Adrenal gland (tissue), 12 donors: Measurements from ENCODE around the gene DYNLT2. TPM values are rescaled to one million over a fixed set of nuclear protein-coding genes. Genes with fewer than 3 reads are reported as not detected.

Source experiments
- DNase-seq, 7 donors: peaks; one replicate each; pipeline ENCODE4 v3.0.0-alpha.2; 2019 to 2020
- H3K27ac ChIP-seq, 5 donors: fragments of 200-600 bp; sonication (generic) in 4 of 5; 1 replicate in 3 of 5; 2 replicates in 2 of 5; pipeline versions ENCODE4 v1.5.1 to v1.8.0; 2016 to 2020; ENCODE audit warnings: mild to moderate bottlenecking in 1 of 5
- H3K27me3 ChIP-seq: fragments of 200-600 bp; 2 replicates; pipeline ENCODE4 v1.8.0; 2021
- H3K36me3 ChIP-seq, 2 donors: fragments of 200-600 bp; replicated peaks in 1 of 2; 1 replicate in 1 of 2; 2 replicates in 1 of 2; pipeline versions ENCODE4 v1.5.1 to v1.8.0; 2018 to 2022
- H3K4me1 ChIP-seq, 2 donors: fragments of 200-600 bp; replicated peaks in 1 of 2; 1 replicate in 1 of 2; 2 replicates in 1 of 2; pipeline versions ENCODE4 v1.5.1 to v1.8.0; 2018 to 2021
- H3K4me3 ChIP-seq, 4 donors: fragments of 200-600 bp; sonication (generic) in 3 of 4; one replicate each; pipeline ENCODE4 v1.5.1; 2016 to 2018
- H3K9me3 ChIP-seq, 3 donors: fragments of 200-600 bp; sonication (generic) in 1 of 3; replicated peaks in 1 of 3; 1 replicate in 2 of 3; 2 replicates in 1 of 3; pipeline versions ENCODE4 v1.5.1 to v1.8.0; 2016 to 2021
- POLR2A ChIP-seq, 2 donors: fragments of 450-650 bp; IDR thresholded peaks; one replicate each; pipeline ENCODE4 v1.6.1; 2017; ENCODE audit warnings: antibody characterized with exemption in 2 of 2, mild to moderate bottlenecking in 2 of 2, moderate library complexity in 1 of 2
- WGBS, 4 donors: extraction: QIAGEN DNeasy Blood & Tissue Kit in 2 of 4; methylation state at CpG; one replicate each; pipeline versions ENCODE4 v1.1.5 to v1.1.7; 2013 to 2017; 5-methylcytosine and 5-hydroxymethylcytosine counted together
- intact Hi-C, 2 donors: fragments of 100-400 bp; cut with DNase I; formaldehyde crosslinking; loops; one replicate each; pipeline versions ENCODE4 v1.14.1 to v1.15.0; 2022 to 2023
- polyA plus RNA-seq, 3 donors: library from polyadenylated mRNA; stranded (reverse); fragments of 200-250 nt in 2 of 3; fragments of 350-450 nt in 1 of 3; fragmentation: Illumina TruSeq in 1 of 3; extraction: RNeasy Lipid Tissue Mini Kit (QIAGEN cat#74804) in 1 of 3; gene quantifications; one replicate each; pipeline ENCODE4 v1.2.3, GENCODE V29; 2013 to 2014
- total RNA-seq, 9 donors: library from RNA; depleted of rRNA in 4 of 9; stranded (reverse); fragments of >200 nt in 4 of 9; fragments of 120-200 nt in 1 of 9; fragmentation: NEBNext Ultra II Directional in 1 of 9; extraction: Animal tissue kit (Norgen Biotek cat#: 25700) in 1 of 9; gene quantifications; one replicate each; pipeline versions ENCODE4 v1.1.0 to v1.2.4, GENCODE V29; 2013 to 2023
- TF ChIP-seq, protein P1 (sequence below), 6 experiments: fragments of 450-650 bp in 4 of 6; fragments of 200-600 bp in 2 of 6; sonication (generic) in 1 of 6; IDR thresholded peaks; 1 replicate in 5 of 6; 2 replicates in 1 of 6; pipeline versions ENCODE4 v1.5.1 to v1.8.0; 2016 to 2021; ENCODE audit warnings: antibody characterized with exemption in 6 of 6, mild to moderate bottlenecking in 2 of 6, moderate library complexity in 1 of 6
- donor health status: healthy with polysubstance abuse.
- donor health status: Bipolar disorder and iron deficiency.
- donor health status: DM: yes; HTN: yes; CAD: no.
- donor health status: DM: no; HTN: no; CAD: no.
- donor health status: DM: no; HTN: no; CAD: no.
- donor health status: DM: yes; HTN: yes; CAD: no.

DYNLT2 gene
- total and polyA plus RNA-seq, 12 donors = 0.14 to 4.6 (median 1.7) TPM

DNA sequence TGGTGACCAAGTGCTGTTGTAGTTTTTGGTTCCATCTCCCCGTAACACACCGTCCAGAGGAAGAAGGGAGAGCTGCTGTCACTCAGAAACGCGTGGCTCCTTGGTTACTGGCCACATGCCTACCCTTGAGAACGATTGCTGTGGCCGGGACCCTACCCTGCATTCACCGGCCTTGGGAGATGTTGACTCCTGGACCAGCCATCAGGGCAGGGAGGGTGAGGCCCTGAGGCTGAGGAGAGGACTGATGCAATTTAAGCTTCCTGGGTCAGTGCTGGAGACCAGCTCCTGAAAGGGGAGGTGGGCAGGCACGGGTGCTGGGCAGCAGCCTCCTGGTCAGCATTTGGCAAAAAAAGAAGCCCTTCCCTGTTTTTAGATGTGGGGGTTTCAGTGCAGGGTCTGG, 31.6 kb upstream of the DYNLT2 start:
- Histone ChIP-seq H3K36me3 (no peaks in the 10 kb centered on the region), H3K9me3 (no peaks in the 10 kb centered on the region), H3K27me3 (no peaks in the 10 kb centered on the region), H3K4me1 (no peaks in the 10 kb centered on the region), H3K27ac (no peak overlapping the region), H3K4me3 (no peak overlapping the region)
- intact Hi-C loops = no loop called here
- 89 to 96% (median 92%) methylated on average over 3 to 8 of the region's 8 CpGs for WGBS, 4 donors
- TF ChIP-seq, protein P1, sequence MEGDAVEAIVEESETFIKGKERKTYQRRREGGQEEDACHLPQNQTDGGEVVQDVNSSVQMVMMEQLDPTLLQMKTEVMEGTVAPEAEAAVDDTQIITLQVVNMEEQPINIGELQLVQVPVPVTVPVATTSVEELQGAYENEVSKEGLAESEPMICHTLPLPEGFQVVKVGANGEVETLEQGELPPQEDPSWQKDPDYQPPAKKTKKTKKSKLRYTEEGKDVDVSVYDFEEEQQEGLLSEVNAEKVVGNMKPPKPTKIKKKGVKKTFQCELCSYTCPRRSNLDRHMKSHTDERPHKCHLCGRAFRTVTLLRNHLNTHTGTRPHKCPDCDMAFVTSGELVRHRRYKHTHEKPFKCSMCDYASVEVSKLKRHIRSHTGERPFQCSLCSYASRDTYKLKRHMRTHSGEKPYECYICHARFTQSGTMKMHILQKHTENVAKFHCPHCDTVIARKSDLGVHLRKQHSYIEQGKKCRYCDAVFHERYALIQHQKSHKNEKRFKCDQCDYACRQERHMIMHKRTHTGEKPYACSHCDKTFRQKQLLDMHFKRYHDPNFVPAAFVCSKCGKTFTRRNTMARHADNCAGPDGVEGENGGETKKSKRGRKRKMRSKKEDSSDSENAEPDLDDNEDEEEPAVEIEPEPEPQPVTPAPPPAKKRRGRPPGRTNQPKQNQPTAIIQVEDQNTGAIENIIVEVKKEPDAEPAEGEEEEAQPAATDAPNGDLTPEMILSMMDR (IDR thresholded peaks at IDR 0.05) = no peak
- no peak for TF ChIP-seq POLR2A (IDR thresholded peaks at IDR 0.05)
- DNase-seq = peak in 1 of 7 donors; percentile 27

DNA sequence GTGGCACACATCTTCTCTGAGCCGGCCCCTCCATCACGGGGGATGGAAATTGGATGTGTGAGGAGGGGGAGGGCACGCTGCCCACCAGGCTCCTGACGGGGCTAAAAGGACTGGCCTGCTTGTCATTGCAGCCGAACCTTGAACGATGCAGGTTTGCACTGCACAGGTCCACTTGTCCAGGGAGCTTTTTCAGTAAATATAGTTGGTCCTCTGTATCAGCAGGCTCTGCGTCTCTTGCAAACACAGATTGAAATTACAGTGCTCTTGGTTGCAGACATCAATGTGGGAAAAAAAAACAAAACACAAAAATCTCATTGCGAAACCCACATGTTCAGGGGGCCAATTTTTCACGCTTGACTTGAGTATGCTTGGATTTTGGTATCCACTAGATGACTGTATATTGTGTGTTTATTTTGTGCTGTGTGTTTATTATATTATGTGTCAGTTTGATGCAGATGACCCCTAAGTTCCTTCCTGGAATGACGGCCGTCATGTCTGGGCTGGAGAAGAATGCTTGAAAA, 29.3 kb upstream of the DYNLT2 start:
- no peaks in the 10 kb centered on the region for H3K27me3 ChIP-seq
- H3K4me3 ChIP-seq = no peak overlapping the region
- no peak overlapping the region for H3K27ac ChIP-seq
- H3K36me3 ChIP-seq = peaks cover 0 to 16% of the 10 kb centered on the region in 2 donors
- no peaks in the 10 kb centered on the region for H3K4me1 ChIP-seq
- H3K9me3 ChIP-seq = no peaks in the 10 kb centered on the region
- intact Hi-C loops = no loop called here
- TF ChIP-seq, protein P1 (IDR thresholded peaks at IDR 0.05) = no peak
- TF ChIP-seq POLR2A (IDR thresholded peaks at IDR 0.05) = no peak
- DNase-seq = peak in 1 of 7 donors; percentile 34
- WGBS, 4 donors = 82 to 93% (median 88%) methylated on average over 9 to 11 of the region's 11 CpGs

DNA sequence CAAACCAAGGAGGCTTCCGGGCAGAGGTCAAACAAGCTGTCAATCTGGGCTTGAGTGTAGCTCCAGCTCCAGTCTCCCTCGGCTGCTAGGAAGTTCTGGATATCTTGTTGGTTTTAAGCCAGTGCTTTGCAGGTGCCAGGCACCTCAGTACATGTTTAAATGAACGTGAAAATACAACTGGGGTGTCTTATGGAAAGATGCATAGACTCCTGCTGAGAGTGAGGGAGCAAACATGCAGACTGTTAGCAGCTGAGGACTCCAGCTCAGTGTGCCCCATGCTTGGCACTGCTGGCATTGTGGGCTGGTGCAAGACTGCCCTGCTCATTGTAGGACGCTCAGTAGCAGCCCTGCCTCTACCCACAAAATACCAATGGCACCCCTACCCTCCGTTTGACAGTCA, 28.5 kb upstream of the DYNLT2 start:
- Histone ChIP-seq H3K36me3 (peaks cover 0 to 16% of the 10 kb centered on the region in 2 donors), H3K9me3 (no peaks in the 10 kb centered on the region), H3K27me3 (no peaks in the 10 kb centered on the region), H3K4me3 (no peak overlapping the region), H3K27ac (no peak overlapping the region), H3K4me1 (no peaks in the 10 kb centered on the region)
- TF ChIP-seq, protein P1 (IDR thresholded peaks at IDR 0.05) = no peak
- TF ChIP-seq POLR2A (IDR thresholded peaks at IDR 0.05) = no peak
- 84 to 96% (median 94%) methylated on average over 5 of the region's 5 CpGs for WGBS, 4 donors
- DNase-seq = peak in 1 of 7 donors; percentile 20
- intact Hi-C loops = no loop called here

DNA sequence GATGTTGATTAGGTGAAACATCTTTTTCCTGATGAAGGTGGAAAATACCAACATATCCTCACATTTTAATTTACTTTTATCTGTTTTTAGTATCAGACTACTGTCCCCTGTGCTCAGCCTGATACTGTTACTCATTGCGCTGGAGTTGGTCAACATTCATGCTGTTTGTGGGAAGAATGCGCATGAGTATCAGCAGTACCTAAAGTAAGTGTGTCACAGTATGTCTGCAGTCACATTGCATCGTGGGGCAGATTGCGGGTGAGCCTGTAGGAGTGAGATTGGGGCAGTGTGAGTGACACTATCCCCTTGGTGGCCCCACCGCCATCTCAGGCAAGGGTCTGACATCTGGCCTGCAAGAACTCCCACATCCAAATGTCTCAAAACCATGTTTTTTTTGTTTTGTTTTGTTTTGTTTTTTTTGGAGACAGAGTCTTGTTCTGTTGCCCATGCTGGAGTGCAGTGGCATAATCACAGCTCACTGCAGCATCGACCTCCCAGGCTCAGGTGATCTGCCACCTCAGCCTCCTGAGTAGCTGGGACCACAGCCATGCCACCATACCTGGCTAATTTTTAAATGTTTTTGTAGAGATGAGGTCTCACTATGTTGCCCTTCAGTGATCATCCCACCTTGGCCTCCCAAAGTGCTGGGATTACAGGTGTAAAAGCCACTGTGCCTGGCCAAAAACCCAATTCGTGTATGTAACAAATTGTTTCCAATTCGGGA, 27.9 kb upstream of the DYNLT2 start:
- TF ChIP-seq, protein P1 (IDR thresholded peaks at IDR 0.05) = no peak
- no peak for TF ChIP-seq POLR2A (IDR thresholded peaks at IDR 0.05)
- DNase-seq = peak in 1 of 7 donors; percentile 34

More for the DNA sequence above, 27.9 kb upstream of the DYNLT2 start:
- intact Hi-C loops = no loop called here
- H3K9me3 ChIP-seq = no peaks in the 10 kb centered on the region
- H3K4me1 ChIP-seq = no peaks in the 10 kb centered on the region
- no peak overlapping the region for H3K27ac ChIP-seq
- 82 to 89% (median 85%) methylated on average over 8 of the region's 8 CpGs for whole genome bisulfite sequencing, 4 donors
- no peak overlapping the region for H3K4me3 ChIP-seq
- H3K27me3 ChIP-seq = no peaks in the 10 kb centered on the region
- H3K36me3 ChIP-seq = peaks cover 0 to 16% of the 10 kb centered on the region in 2 donors
